ENCODE measurements around the gene MEF2C. TPM values are rescaled to one million over a fixed set of nuclear protein-coding genes. Genes with fewer than 3 reads are reported as not detected.

MEF2C gene
- polyA plus RNA-seq, 4 donors = 0.89 to 11.5 (median 5.9) TPM

DNA sequence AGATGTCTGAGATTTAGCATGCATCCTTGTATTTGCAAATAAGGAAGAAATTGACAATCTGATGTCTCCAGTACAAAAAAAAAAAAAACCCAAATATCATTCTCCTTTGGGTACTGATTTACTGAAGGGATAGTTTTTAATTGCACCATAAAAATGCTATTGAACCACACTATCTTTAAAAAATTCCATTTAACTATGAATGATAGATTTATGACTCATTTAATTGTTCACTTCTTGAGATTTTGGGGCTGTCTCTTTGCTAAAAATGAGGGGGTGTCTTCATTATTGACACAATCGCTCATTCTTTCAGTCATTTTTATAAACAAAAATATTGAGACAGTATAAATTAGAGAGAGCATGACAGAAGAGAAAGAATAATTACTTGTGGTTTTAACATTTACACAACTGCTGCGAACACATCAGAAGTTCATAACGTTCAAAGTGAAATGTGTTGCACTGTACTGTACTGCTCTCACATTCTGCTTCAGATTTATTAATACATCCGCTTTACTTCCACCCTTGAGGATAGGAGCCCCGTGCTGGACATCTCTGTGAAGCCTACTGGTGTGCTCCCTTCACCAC lies 142.3 kb downstream of the MEF2C start:
- Histone ChIP-seq H3K9me3 (ENCODE audit: control insufficient read depth in 2 of 2, insufficient read depth in 1 of 2, low read depth in 1 of 2, low read length in 1 of 2) (no peaks in the 10 kb centered on the region), H3K4me1 (ENCODE audit: control insufficient read depth in 3 of 3, insufficient read depth in 2 of 3, low read depth in 1 of 3, low read length in 2 of 3) (no peaks in the 10 kb centered on the region), H3K4me3 (ENCODE audit: low read depth in 1 of 3, low read length in 3 of 3) (no peak overlapping the region), H3K36me3 (ENCODE audit: control insufficient read depth in 3 of 3, insufficient read depth in 2 of 3, low read depth in 1 of 3, low read length in 3 of 3) (no peaks in the 10 kb centered on the region), H3K27ac (ENCODE audit: low read depth in 1 of 3, low read length in 2 of 3) (no peak overlapping the region), H3K27me3 (ENCODE audit: control insufficient read depth in 3 of 3, insufficient read depth in 3 of 3, low read length in 3 of 3) (no peaks in the 10 kb centered on the region)
- DNase-seq (no peak), FAIRE-seq (no peak)
- 44 to 64% (median 62%) methylated on average over 5 of the region's 5 CpGs for WGBS, 3 donors

DNA sequence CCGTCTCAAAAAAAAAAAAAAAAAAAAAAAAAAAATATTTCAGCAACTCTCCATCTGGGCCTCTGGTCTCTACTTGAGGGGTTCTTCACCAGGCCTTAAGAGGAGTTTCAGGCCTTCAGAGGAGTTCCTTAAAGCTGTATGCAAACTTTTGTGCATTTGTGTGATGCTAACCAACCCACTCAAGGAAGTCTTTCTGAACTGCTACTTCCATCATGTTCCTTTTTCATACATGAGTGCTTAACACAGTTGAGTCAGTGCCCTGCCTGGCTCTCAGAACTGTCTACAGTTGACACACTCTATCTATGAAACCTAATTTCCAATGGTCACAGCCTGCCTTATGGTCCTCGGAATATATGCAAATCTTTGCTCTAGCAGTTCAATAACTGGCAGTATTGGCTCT lies 146.5 kb downstream of the MEF2C start:
- no peaks in the 10 kb centered on the region for H3K9me3 ChIP-seq (ENCODE audit: control insufficient read depth in 2 of 2, insufficient read depth in 1 of 2, low read depth in 1 of 2, low read length in 1 of 2)
- FAIRE-seq (no peak), DNase-seq (no peak)
- no peak overlapping the region for H3K27ac ChIP-seq (ENCODE audit: low read depth in 1 of 3, low read length in 2 of 3)
- no peaks in the 10 kb centered on the region for H3K27me3 ChIP-seq (ENCODE audit: control insufficient read depth in 3 of 3, insufficient read depth in 3 of 3, low read length in 3 of 3)
- H3K4me1 ChIP-seq (ENCODE audit: control insufficient read depth in 3 of 3, insufficient read depth in 2 of 3, low read depth in 1 of 3, low read length in 2 of 3) = no peaks in the 10 kb centered on the region
- no peak overlapping the region for H3K4me3 ChIP-seq (ENCODE audit: low read depth in 1 of 3, low read length in 3 of 3)
- 81 to 97% (median 90%) methylated on average over 1 of the region's 2 CpGs for WGBS, 3 donors
- no peaks in the 10 kb centered on the region for H3K36me3 ChIP-seq (ENCODE audit: control insufficient read depth in 3 of 3, insufficient read depth in 2 of 3, low read depth in 1 of 3, low read length in 3 of 3)

DNA sequence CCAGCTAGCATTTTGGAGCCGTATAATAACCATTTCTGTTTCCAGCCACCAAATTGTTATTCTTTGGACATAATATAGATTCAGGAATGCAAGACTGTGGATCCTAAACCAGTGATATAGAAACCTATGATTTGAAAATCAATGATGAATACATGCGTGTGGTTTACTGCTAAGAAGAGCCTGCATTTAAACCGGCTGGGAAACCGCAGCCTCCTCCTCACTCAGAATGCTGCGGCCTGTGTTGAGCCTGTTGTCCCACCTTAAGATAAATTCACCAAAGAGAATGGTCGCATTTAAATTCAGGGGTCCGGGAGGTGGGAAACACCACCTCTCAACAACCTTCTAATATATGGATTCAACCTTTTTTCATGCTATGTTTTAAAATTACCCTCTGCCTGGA lies 148.0 kb downstream of the MEF2C start:
- H3K36me3 ChIP-seq (ENCODE audit: control insufficient read depth in 3 of 3, insufficient read depth in 2 of 3, low read depth in 1 of 3, low read length in 3 of 3) = no peaks in the 10 kb centered on the region
- no peaks in the 10 kb centered on the region for H3K9me3 ChIP-seq (ENCODE audit: control insufficient read depth in 2 of 2, insufficient read depth in 1 of 2, low read depth in 1 of 2, low read length in 1 of 2)
- no peak for FAIRE-seq
- H3K4me3 ChIP-seq (ENCODE audit: low read depth in 1 of 3, low read length in 3 of 3) = no peak overlapping the region
- H3K4me1 ChIP-seq (ENCODE audit: control insufficient read depth in 3 of 3, insufficient read depth in 2 of 3, low read depth in 1 of 3, low read length in 2 of 3) = no peaks in the 10 kb centered on the region
- peak overlapping the region in 1 of 3 donors; percentile 4 for H3K27ac ChIP-seq (ENCODE audit: low read depth in 1 of 3, low read length in 2 of 3)
- WGBS, 3 donors = 83 to 94% (median 88%) methylated on average over 7 of the region's 7 CpGs
- H3K27me3 ChIP-seq (ENCODE audit: control insufficient read depth in 3 of 3, insufficient read depth in 3 of 3, low read length in 3 of 3) = no peaks in the 10 kb centered on the region
- no peak for DNase-seq

DNA sequence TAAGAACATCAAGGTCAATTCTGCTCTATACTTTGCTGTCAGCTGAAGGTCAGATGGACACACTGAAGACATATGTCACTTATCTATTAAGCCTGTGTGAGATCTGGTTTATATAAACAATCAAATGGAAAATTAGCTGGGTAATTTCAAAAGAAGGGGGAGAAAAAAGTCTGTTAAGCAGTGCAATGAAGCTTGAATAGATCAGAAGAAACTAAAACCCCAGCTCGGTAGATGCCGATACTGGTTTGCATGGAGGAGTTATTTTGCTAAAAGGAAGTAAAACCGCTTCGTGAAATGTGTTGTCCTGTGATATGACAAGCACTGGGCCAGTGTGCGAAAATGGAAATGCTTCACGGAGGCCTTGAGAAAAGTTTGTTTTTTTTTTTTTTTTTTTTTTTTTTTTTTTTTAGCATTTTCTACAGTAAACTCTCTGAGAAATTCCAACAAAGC lies 148.8 kb downstream of the MEF2C start:
- Histone ChIP-seq H3K4me1 (ENCODE audit: control insufficient read depth in 3 of 3, insufficient read depth in 2 of 3, low read depth in 1 of 3, low read length in 2 of 3) (no peaks in the 10 kb centered on the region), H3K36me3 (ENCODE audit: control insufficient read depth in 3 of 3, insufficient read depth in 2 of 3, low read depth in 1 of 3, low read length in 3 of 3) (no peaks in the 10 kb centered on the region), H3K4me3 (ENCODE audit: low read depth in 1 of 3, low read length in 3 of 3) (no peak overlapping the region), H3K9me3 (ENCODE audit: control insufficient read depth in 2 of 2, insufficient read depth in 1 of 2, low read depth in 1 of 2, low read length in 1 of 2) (no peaks in the 10 kb centered on the region), H3K27me3 (ENCODE audit: control insufficient read depth in 3 of 3, insufficient read depth in 3 of 3, low read length in 3 of 3) (no peaks in the 10 kb centered on the region), H3K27ac (ENCODE audit: low read depth in 1 of 3, low read length in 2 of 3) (no peak overlapping the region)
- WGBS, 3 donors = 52 to 80% (median 62%) methylated on average over 6 of the region's 6 CpGs
- no peak for DNase-seq
- no peak for FAIRE-seq

DNA sequence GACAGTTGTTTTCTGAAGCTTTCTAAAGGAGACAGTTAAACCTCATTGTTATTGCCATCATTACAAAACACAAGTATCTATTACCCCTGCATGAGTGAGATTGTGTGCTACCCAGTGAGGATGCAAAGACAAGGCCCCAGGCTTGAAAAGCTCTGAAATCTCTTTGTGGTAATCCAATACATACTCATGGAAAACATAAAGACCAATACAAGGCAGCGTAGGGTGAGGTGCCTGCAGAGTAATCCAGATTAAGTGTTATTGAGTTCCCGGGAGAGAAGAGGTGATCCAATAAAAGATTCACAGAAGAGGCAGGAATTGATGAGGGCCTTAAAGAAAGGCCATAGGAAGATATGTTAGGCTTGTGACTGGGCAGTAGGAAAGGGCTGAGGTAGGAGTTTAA lies 150.1 kb downstream of the MEF2C start:
- Histone ChIP-seq H3K27me3 (ENCODE audit: control insufficient read depth in 3 of 3, insufficient read depth in 3 of 3, low read length in 3 of 3) (no peaks in the 10 kb centered on the region), H3K27ac (ENCODE audit: low read depth in 1 of 3, low read length in 2 of 3) (peak overlapping the region in 1 of 3 donors; percentile 49), H3K9me3 (ENCODE audit: control insufficient read depth in 2 of 2, insufficient read depth in 1 of 2, low read depth in 1 of 2, low read length in 1 of 2) (no peaks in the 10 kb centered on the region), H3K4me3 (ENCODE audit: low read depth in 1 of 3, low read length in 3 of 3) (no peak overlapping the region), H3K36me3 (ENCODE audit: control insufficient read depth in 3 of 3, insufficient read depth in 2 of 3, low read depth in 1 of 3, low read length in 3 of 3) (no peaks in the 10 kb centered on the region), H3K4me1 (ENCODE audit: control insufficient read depth in 3 of 3, insufficient read depth in 2 of 3, low read depth in 1 of 3, low read length in 2 of 3) (no peaks in the 10 kb centered on the region)
- 80 to 92% (median 87%) methylated on average over 2 of the region's 2 CpGs for WGBS, 3 donors
- FAIRE-seq = no peak
- DNase-seq = no peak

DNA sequence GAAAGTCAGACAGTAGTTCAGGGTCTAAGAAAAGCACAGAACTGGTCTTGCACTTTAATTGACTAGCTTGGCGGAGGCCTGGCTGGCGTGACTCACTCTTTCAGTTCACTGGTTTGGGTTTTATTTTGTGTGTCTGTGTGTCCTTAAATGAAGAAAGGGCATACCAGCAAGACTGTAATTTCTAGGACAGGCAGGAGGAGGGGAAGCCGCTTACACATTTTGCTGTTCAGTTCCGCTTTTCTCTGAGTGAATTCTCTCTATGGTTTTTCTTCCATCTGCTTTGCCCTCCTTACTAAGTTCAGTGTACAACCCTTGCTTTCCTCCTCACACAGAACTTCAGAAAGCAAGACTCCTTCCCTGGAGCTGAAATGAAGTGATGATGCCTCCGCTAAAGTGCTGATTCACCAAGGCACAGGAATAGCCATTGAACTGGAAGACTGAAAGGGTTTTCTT lies 150.8 kb downstream of the MEF2C start:
- FAIRE-seq (no peak), DNase-seq (no peak)
- Histone ChIP-seq H3K9me3 (ENCODE audit: control insufficient read depth in 2 of 2, insufficient read depth in 1 of 2, low read depth in 1 of 2, low read length in 1 of 2) (no peaks in the 10 kb centered on the region), H3K27ac (ENCODE audit: low read depth in 1 of 3, low read length in 2 of 3) (peak overlapping the region in 1 of 3 donors; percentile 49), H3K36me3 (ENCODE audit: control insufficient read depth in 3 of 3, insufficient read depth in 2 of 3, low read depth in 1 of 3, low read length in 3 of 3) (no peaks in the 10 kb centered on the region), H3K27me3 (ENCODE audit: control insufficient read depth in 3 of 3, insufficient read depth in 3 of 3, low read length in 3 of 3) (no peaks in the 10 kb centered on the region), H3K4me1 (ENCODE audit: control insufficient read depth in 3 of 3, insufficient read depth in 2 of 3, low read depth in 1 of 3, low read length in 2 of 3) (no peaks in the 10 kb centered on the region), H3K4me3 (ENCODE audit: low read depth in 1 of 3, low read length in 3 of 3) (no peak overlapping the region)
- 68 to 88% (median 81%) methylated on average over 5 of the region's 5 CpGs for WGBS, 3 donors

DNA sequence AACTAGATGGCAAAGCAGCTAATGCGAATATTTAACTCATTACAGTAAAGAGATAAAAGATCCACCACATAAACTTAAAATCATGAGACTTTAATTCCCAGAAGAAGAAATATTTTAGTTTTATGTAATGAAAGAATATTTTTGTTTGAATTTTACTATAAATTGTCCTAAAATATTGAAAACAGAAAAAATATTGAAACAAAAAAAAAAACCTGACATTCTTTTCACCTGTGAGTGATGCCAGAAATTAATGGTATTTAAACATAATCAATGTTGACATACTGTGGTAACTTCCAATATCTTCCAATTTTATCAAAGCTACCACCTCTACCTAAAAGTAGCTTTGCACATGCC lies 153.2 kb downstream of the MEF2C start:
- Histone ChIP-seq H3K9me3 (ENCODE audit: control insufficient read depth in 2 of 2, insufficient read depth in 1 of 2, low read depth in 1 of 2, low read length in 1 of 2) (no peaks in the 10 kb centered on the region), H3K36me3 (ENCODE audit: control insufficient read depth in 3 of 3, insufficient read depth in 2 of 3, low read depth in 1 of 3, low read length in 3 of 3) (no peaks in the 10 kb centered on the region), H3K4me3 (ENCODE audit: low read depth in 1 of 3, low read length in 3 of 3) (no peak overlapping the region), H3K4me1 (ENCODE audit: control insufficient read depth in 3 of 3, insufficient read depth in 2 of 3, low read depth in 1 of 3, low read length in 2 of 3) (no peaks in the 10 kb centered on the region), H3K27ac (ENCODE audit: low read depth in 1 of 3, low read length in 2 of 3) (no peak overlapping the region), H3K27me3 (ENCODE audit: control insufficient read depth in 3 of 3, insufficient read depth in 3 of 3, low read length in 3 of 3) (no peaks in the 10 kb centered on the region)
- WGBS, 3 donors = 3 to 10% (median 8%) methylated on average over 1 of the region's 1 CpG
- FAIRE-seq (no peak), DNase-seq (no peak)

DNA sequence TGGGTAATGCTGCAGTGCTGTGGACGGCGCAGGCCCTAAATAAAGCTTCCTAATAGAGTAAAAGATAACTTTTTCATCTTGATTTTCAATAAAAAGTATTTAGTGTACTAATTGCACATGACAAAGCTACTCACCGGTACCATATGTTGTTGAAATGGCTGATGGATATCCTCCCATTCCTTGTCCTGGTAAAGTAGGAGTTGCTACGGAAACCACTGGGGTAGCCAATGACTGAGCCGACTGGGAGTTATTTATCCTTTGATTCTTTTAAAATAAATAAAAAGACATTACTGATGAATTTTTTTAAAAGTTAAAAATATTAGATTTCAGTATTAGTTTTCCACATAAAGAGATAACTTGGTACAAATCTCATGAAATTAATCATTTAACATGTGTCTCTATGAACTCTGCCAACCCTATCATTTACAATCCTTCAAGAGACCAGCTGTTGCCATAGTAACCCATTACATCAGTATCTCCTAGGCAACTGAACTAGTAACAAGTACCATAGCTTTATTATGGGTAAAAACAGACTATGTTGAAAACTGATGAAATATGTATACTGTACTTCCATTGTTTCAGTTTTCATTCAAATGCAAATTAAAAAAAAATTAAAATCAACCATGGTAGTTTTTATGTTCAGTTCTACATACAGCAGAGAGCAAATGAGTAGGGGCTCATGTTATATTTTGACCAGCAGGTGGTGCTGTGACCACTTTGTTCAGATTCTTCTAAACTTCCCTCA lies 153.7 kb downstream of the MEF2C start:
- H3K4me1 ChIP-seq (ENCODE audit: control insufficient read depth in 3 of 3, insufficient read depth in 2 of 3, low read depth in 1 of 3, low read length in 2 of 3) = no peaks in the 10 kb centered on the region
- DNase-seq (peak; percentile 68 to 82), FAIRE-seq (peak; percentile 61)
- H3K9me3 ChIP-seq (ENCODE audit: control insufficient read depth in 2 of 2, insufficient read depth in 1 of 2, low read depth in 1 of 2, low read length in 1 of 2) = no peaks in the 10 kb centered on the region
- H3K27ac ChIP-seq (ENCODE audit: low read depth in 1 of 3, low read length in 2 of 3) = no peak overlapping the region
- no peaks in the 10 kb centered on the region for H3K27me3 ChIP-seq (ENCODE audit: control insufficient read depth in 3 of 3, insufficient read depth in 3 of 3, low read length in 3 of 3)
- WGBS, 3 donors = 70 to 73% (median 71%) methylated on average over 5 of the region's 5 CpGs
- H3K4me3 ChIP-seq (ENCODE audit: low read depth in 1 of 3, low read length in 3 of 3) = no peak overlapping the region
- no peaks in the 10 kb centered on the region for H3K36me3 ChIP-seq (ENCODE audit: control insufficient read depth in 3 of 3, insufficient read depth in 2 of 3, low read depth in 1 of 3, low read length in 3 of 3)
